ENCODE data around the gene SOHLH1.

SOHLH1 gene

DNA sequence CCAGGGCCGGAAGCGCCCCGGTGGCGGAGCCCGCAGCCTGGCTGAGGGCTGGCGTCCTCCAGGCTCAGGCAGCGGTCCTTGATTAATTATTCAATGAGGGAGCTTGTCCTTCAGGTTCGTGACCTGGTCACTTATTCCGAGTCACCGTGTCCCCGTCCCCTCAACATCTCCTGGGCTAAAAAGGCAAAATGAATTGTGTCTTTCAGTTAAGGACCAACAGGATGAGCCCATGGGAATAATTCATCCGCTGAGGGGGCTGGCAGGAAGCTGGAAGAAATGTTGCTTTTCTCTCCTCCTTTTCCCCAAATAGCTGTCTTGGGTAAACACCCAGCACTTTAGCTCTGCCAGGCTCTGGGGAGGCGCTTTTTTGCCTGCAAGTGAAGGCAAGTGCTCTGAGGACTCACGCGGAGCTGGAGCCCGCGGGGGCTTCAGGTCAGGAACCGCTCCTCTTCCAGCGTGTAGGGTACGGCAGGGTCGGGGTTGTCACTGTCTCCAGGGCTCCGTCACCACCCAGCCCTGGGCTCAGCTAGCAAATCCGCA lies 15.8 kb upstream of the SOHLH1 start:
- TF ChIP-seq, protein P1, sequence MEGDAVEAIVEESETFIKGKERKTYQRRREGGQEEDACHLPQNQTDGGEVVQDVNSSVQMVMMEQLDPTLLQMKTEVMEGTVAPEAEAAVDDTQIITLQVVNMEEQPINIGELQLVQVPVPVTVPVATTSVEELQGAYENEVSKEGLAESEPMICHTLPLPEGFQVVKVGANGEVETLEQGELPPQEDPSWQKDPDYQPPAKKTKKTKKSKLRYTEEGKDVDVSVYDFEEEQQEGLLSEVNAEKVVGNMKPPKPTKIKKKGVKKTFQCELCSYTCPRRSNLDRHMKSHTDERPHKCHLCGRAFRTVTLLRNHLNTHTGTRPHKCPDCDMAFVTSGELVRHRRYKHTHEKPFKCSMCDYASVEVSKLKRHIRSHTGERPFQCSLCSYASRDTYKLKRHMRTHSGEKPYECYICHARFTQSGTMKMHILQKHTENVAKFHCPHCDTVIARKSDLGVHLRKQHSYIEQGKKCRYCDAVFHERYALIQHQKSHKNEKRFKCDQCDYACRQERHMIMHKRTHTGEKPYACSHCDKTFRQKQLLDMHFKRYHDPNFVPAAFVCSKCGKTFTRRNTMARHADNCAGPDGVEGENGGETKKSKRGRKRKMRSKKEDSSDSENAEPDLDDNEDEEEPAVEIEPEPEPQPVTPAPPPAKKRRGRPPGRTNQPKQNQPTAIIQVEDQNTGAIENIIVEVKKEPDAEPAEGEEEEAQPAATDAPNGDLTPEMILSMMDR (IDR thresholded peaks at IDR 0.05; ENCODE audit: low read length): no peak
- TF ChIP-seq EZH2 (optimal IDR thresholded peaks at IDR 0.05; ENCODE audit: low read depth, low read length) (no peak), EZH2phosphoT487 (IDR thresholded peaks at IDR 0.05; ENCODE audit: low read length) (no peak)
- Histone ChIP-seq H3K9ac (ENCODE audit: low read length) (no peak overlapping the region), H3K4me3 (ENCODE audit: low read length) (no peak overlapping the region), H3K27ac (ENCODE audit: low read length) (no peak overlapping the region), H3K36me3 (replicated peaks; ENCODE audit: insufficient read depth, low read length) (no peaks in the 10 kb centered on the region), H2AFZ (ENCODE audit: low read length) (no peak overlapping the region), H3K9me3 (replicated peaks; ENCODE audit: insufficient read depth, low read length) (no peaks in the 10 kb centered on the region), H3K79me2 (ENCODE audit: low read length) (no peaks in the 10 kb centered on the region), H3K27me3 (replicated peaks; ENCODE audit: insufficient read depth, low read length) (peaks cover 87% of the 10 kb centered on the region), H3K9me2 (replicated peaks; ENCODE audit: insufficient read depth, low read length) (no peaks in the 10 kb centered on the region), H4K20me1 (ENCODE audit: insufficient read depth, low read length) (no peaks in the 10 kb centered on the region), H3F3A (ENCODE audit: insufficient read depth, low read length) (no peaks in the 10 kb centered on the region), H3K4me1 (ENCODE audit: low read length) (no peaks in the 10 kb centered on the region), H3K4me2 (ENCODE audit: low read depth, low read length) (no peak overlapping the region)
- no peak for DNase-seq

DNA sequence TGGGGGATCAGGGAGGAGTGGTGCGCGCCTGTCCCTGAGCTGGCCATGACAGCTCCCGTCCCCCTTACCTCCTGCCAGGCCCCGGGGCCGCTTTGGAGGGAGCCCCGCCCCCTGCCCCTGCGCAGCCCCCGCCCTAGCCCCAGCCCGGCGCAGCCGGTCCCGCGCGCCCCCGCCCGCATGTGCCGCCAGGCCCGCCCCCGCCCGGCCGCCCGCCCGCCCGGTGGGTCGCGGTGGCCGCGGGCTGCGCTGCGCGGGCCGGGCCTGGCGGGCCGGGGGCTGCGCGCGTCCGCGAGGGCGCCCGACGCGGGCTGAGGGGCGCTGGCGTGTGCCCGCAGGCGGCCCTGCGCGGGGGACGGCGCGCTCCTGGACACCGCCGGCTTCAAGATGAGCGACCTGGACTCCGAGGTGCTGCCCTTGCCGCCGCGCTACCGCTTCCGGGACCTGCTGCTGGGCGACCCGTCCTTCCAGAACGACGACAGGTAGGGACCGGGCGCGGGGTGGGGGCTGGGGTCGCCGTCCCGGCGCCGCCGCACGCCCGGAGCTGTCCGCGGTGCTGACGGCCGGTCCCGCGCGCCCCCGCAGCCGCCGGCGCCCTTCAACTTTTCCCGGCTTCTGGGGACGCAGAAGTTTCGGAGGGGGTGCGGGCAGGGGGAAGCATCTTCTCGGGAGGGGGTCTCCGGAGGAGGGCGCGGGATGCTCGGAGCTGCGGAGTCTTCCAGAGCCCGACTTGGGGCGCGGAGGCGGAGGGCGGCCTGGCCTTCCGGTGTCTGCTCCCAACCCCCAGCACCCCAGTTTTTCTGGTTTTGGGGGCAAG lies 15.2 kb upstream of the SOHLH1 start:
- Histone ChIP-seq H2AFZ (ENCODE audit: low read length) (no peak overlapping the region), H3K36me3 (replicated peaks; ENCODE audit: insufficient read depth, low read length) (no peaks in the 10 kb centered on the region), H3K4me3 (ENCODE audit: low read length) (no peak overlapping the region), H4K20me1 (ENCODE audit: insufficient read depth, low read length) (no peaks in the 10 kb centered on the region), H3K27ac (ENCODE audit: low read length) (no peak overlapping the region), H3F3A (ENCODE audit: insufficient read depth, low read length) (no peaks in the 10 kb centered on the region), H3K9me3 (replicated peaks; ENCODE audit: insufficient read depth, low read length) (no peaks in the 10 kb centered on the region), H3K27me3 (replicated peaks; ENCODE audit: insufficient read depth, low read length) (peaks cover 85% of the 10 kb centered on the region), H3K4me1 (ENCODE audit: low read length) (no peaks in the 10 kb centered on the region), H3K4me2 (ENCODE audit: low read depth, low read length) (no peak overlapping the region), H3K9me2 (replicated peaks; ENCODE audit: insufficient read depth, low read length) (no peaks in the 10 kb centered on the region), H3K79me2 (ENCODE audit: low read length) (no peaks in the 10 kb centered on the region), H3K9ac (ENCODE audit: low read length) (no peak overlapping the region)
- no peak for DNase-seq
- TF ChIP-seq EZH2phosphoT487 (IDR thresholded peaks at IDR 0.05; ENCODE audit: low read length) (no peak), EZH2 (optimal IDR thresholded peaks at IDR 0.05; ENCODE audit: low read depth, low read length) (no peak)
- TF ChIP-seq, protein P1 (IDR thresholded peaks at IDR 0.05; ENCODE audit: low read length): no peak

DNA sequence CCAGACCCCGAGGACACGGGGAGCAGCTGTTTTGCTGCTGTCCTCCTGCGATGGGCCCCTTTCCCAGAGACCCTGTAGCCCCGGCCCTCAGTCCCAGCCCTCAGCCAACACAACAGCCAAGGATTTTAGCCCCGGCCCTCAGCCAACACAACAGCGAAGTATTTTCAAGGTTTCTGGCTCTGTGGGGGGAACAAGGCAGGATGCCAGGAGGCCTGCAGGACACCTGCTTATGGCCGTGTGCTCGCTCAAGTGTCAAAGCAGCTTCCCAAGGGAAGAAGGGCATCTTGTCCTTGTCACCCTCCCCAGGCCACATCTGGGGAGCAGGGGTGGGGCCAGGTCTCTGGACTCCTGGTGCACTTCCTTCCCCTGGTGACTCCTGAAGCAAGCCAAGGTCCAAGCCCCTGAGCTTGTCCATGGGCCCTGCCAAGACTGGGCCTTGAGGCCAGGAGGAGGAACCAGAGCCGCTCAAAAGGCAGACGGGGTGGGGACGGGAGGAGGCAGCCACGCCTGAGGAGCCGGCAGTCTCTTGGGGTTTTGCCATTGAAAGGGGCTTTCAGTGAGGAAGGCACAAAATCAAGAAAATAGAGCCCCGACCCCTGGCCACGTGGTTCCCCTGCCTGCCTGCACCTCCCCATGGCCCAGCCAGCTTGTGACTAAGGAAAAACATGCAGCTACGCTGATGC lies 13.5 kb upstream of the SOHLH1 start:
- no peak overlapping the region for H2AFZ ChIP-seq (ENCODE audit: low read length)
- H3K27ac ChIP-seq (ENCODE audit: low read length): no peak overlapping the region
- peaks cover 86% of the 10 kb centered on the region for H3K27me3 ChIP-seq (replicated peaks; ENCODE audit: insufficient read depth, low read length)
- H4K20me1 ChIP-seq (ENCODE audit: insufficient read depth, low read length): no peaks in the 10 kb centered on the region
- no peaks in the 10 kb centered on the region for H3K79me2 ChIP-seq (ENCODE audit: low read length)
- H3K9me3 ChIP-seq (replicated peaks; ENCODE audit: insufficient read depth, low read length): no peaks in the 10 kb centered on the region
- H3K4me3 ChIP-seq (ENCODE audit: low read length): no peak overlapping the region
- H3K4me2 ChIP-seq (ENCODE audit: low read depth, low read length): no peak overlapping the region
- no peaks in the 10 kb centered on the region for H3F3A ChIP-seq (ENCODE audit: insufficient read depth, low read length)
- TF ChIP-seq EZH2phosphoT487 (IDR thresholded peaks at IDR 0.05; ENCODE audit: low read length) (no peak), EZH2 (optimal IDR thresholded peaks at IDR 0.05; ENCODE audit: low read depth, low read length) (no peak)
- TF ChIP-seq, protein P1 (IDR thresholded peaks at IDR 0.05; ENCODE audit: low read length): no peak
- DNase-seq: no peak
- H3K9me2 ChIP-seq (replicated peaks; ENCODE audit: insufficient read depth, low read length): no peaks in the 10 kb centered on the region
- H3K9ac ChIP-seq (ENCODE audit: low read length): no peak overlapping the region
- no peaks in the 10 kb centered on the region for H3K36me3 ChIP-seq (replicated peaks; ENCODE audit: insufficient read depth, low read length)
- no peaks in the 10 kb centered on the region for H3K4me1 ChIP-seq (ENCODE audit: low read length)
